Esophagus muscularis mucosa (tissue), 4 donors: ENCODE results near the gene BRCA2. TPM values are rescaled to one million over a fixed set of nuclear protein-coding genes. Genes with fewer than 3 reads are reported as not detected.

ENCODE experiments used
- DNase-seq: peaks from one replicate; pipeline ENCODE4 v3.0.0-alpha.2; 2017; ENCODE audit errors: extremely low spot score
- H3K27ac ChIP-seq, 4 donors: fragments of 200-600 bp; sonication (generic); replicated peaks in 1 of 4; 1 replicate in 3 of 4; 2 replicates in 1 of 4; pipeline ENCODE4 v1.5.1; 2016 to 2019; ENCODE audit warnings: mild to moderate bottlenecking in 1 of 4
- H3K27me3 ChIP-seq, 4 donors: fragments of 200-600 bp; sonication (generic); one replicate each; pipeline versions ENCODE4 v1.5.1 to v1.6.0; 2016 to 2019
- H3K36me3 ChIP-seq, 4 donors: fragments of 200-600 bp; sonication (generic); one replicate each; pipeline ENCODE4 v1.5.1; 2016 to 2019
- H3K4me1 ChIP-seq, 4 donors: fragments of 200-600 bp; sonication (generic); one replicate each; pipeline ENCODE4 v1.5.1; 2016 to 2019
- H3K4me3 ChIP-seq, 4 donors: fragments of 200-600 bp; sonication (generic); 1 replicate in 2 of 4; 2 replicates in 2 of 4; pipeline ENCODE4 v1.5.1; 2016 to 2019; ENCODE audit warnings: mild to moderate bottlenecking in 4 of 4, moderate library complexity in 1 of 4
- H3K9me3 ChIP-seq, 4 donors: fragments of 200-600 bp; sonication (generic); 1 replicate in 3 of 4; 2 replicates in 1 of 4; pipeline ENCODE4 v1.5.1; 2016 to 2019
- CTCF ChIP-seq, 3 experiments: fragments of 200-600 bp in 2 of 3; fragments of 450-650 bp in 1 of 3; sonication (generic) in 2 of 3; IDR thresholded peaks; one replicate each; pipeline ENCODE4 v1.5.1; 2017 to 2019; ENCODE audit warnings: antibody characterized with exemption in 3 of 3, mild to moderate bottlenecking in 2 of 3, moderate library complexity in 1 of 3
- EP300 ChIP-seq: sonication (generic); formaldehyde crosslinking; IDR thresholded peaks from one replicate; pipeline ENCODE4 v1.6.1; 2017; ENCODE audit warnings: antibody characterized with exemption
- POLR2A ChIP-seq: fragments of 450-650 bp; IDR thresholded peaks from one replicate; pipeline ENCODE4 v1.6.1; 2017; ENCODE audit warnings: antibody characterized with exemption, moderate library complexity, mild to moderate bottlenecking, low read depth
- POLR2AphosphoS5 ChIP-seq, 2 donors: sonication (generic); formaldehyde crosslinking; IDR thresholded peaks; one replicate each; pipeline ENCODE4 v1.6.1; 2017; ENCODE audit warnings: antibody characterized with exemption in 2 of 2
- WGBS: methylation state at CpG from one replicate; pipeline ENCODE4 v1.1.5; 2018; 5-methylcytosine and 5-hydroxymethylcytosine counted together
- intact Hi-C: fragments of 100-400 bp; cut with DNase I; formaldehyde crosslinking; loops from one replicate; pipeline ENCODE4 v1.15.1; 2023
- total RNA-seq, 4 donors: library from RNA; depleted of rRNA; stranded (reverse); fragments of >200 nt; gene quantifications; one replicate each; pipeline versions ENCODE4 v1.1.0 to v1.2.1, GENCODE V29; 2016

Gene BRCA2
- total RNA-seq, 4 donors from 2014 or later = 0.32 to 0.83 (median 0.38) TPM

GRCh38 chr13:32298695-32299094 is 16.6 kb upstream of the BRCA2 start:
- Histone ChIP-seq H3K27ac (no peak overlapping the region), H3K4me1 (no peaks in the 10 kb centered on the region), H3K9me3 (no peaks in the 10 kb centered on the region), H3K4me3 (no peak overlapping the region), H3K27me3 (no peaks in the 10 kb centered on the region), H3K36me3 (peaks cover 0 to 33% (median 17%) of the 10 kb centered on the region in 4 donors)
- intact Hi-C loops = no loop called here
- TF ChIP-seq POLR2A (no peak), EP300 (no peak), POLR2AphosphoS5 (IDR thresholded peaks at IDR 0.05) (no peak), CTCF (IDR thresholded peaks at IDR 0.05) (no peak)
- no peak for DNase-seq
- 93% methylated on average over 6 of the region's 6 CpGs for WGBS

GRCh38 chr13:32299893-32300292 is 15.4 kb upstream of the BRCA2 start:
- no peak for TF ChIP-seq EP300
- TF ChIP-seq POLR2A = no peak
- TF ChIP-seq CTCF (IDR thresholded peaks at IDR 0.05) = no peak
- TF ChIP-seq POLR2AphosphoS5 (IDR thresholded peaks at IDR 0.05) = no peak
- DNase-seq = no peak
- Histone ChIP-seq H3K27me3 (no peaks in the 10 kb centered on the region), H3K36me3 (peaks cover 0 to 21% (median 12%) of the 10 kb centered on the region in 4 donors), H3K4me1 (no peaks in the 10 kb centered on the region), H3K4me3 (no peak overlapping the region), H3K9me3 (no peaks in the 10 kb centered on the region), H3K27ac (no peak overlapping the region)
- intact Hi-C loops = no loop called here
- WGBS = 78% methylated on average over 4 of the region's 4 CpGs

- Histone ChIP-seq H3K27me3 (no peaks in the 10 kb centered on the region), H3K9me3 (no peaks in the 10 kb centered on the region), H3K4me1 (no peaks in the 10 kb centered on the region), H3K36me3 (peaks cover 0 to 15% (median 7%) of the 10 kb centered on the region in 4 donors), H3K4me3 (no peak overlapping the region), H3K27ac (no peak overlapping the region)
- TF ChIP-seq POLR2AphosphoS5 (IDR thresholded peaks at IDR 0.05) = no peak
- no peak for TF ChIP-seq EP300
- no peak for TF ChIP-seq CTCF (IDR thresholded peaks at IDR 0.05)
- no peak for TF ChIP-seq POLR2A
- 72% methylated on average over 8 of the region's 8 CpGs for WGBS
- intact Hi-C loops = no loop called here
- no peak for DNase-seq
These were observed 14.9 kb upstream of the BRCA2 start for GRCh38 chr13:32300406-32300805.

- intact Hi-C loops = no loop called here
- H3K27ac ChIP-seq = no peak overlapping the region
- H3K9me3 ChIP-seq = no peaks in the 10 kb centered on the region
- H3K27me3 ChIP-seq = no peaks in the 10 kb centered on the region
- no peaks in the 10 kb centered on the region for H3K4me1 ChIP-seq
- peaks cover 0 to 10% (median 3%) of the 10 kb centered on the region in 4 donors for H3K36me3 ChIP-seq
- TF ChIP-seq EP300 (no peak), POLR2AphosphoS5 (IDR thresholded peaks at IDR 0.05) (no peak), CTCF (IDR thresholded peaks at IDR 0.05) (no peak), POLR2A (no peak)
- DNase-seq = no peak
- H3K4me3 ChIP-seq = no peak overlapping the region
- WGBS = 100% methylated on average over 1 of the region's 1 CpG
These were observed 14.4 kb upstream of the BRCA2 start for GRCh38 chr13:32300920-32301319.

GRCh38 chr13:32302461-32302860 is 12.8 kb upstream of the BRCA2 start:
- Histone ChIP-seq H3K4me3 (no peak overlapping the region), H3K27ac (no peak overlapping the region), H3K36me3 (no peaks in the 10 kb centered on the region), H3K27me3 (no peaks in the 10 kb centered on the region), H3K9me3 (no peaks in the 10 kb centered on the region), H3K4me1 (no peaks in the 10 kb centered on the region)
- 96% methylated on average over 2 of the region's 2 CpGs for WGBS
- intact Hi-C loops = no loop called here
- DNase-seq = no peak
- TF ChIP-seq POLR2A = no peak
- TF ChIP-seq POLR2AphosphoS5 (IDR thresholded peaks at IDR 0.05) = no peak
- no peak for TF ChIP-seq CTCF (IDR thresholded peaks at IDR 0.05)
- TF ChIP-seq EP300 = no peak
